Measurements from ENCODE around the gene NLGN3.

Gene NLGN3

GRCh38 chrX:71140440-71140839 is 4.2 kb upstream of the NLGN3 start:
- H3K27me3 ChIP-seq (ENCODE audit: insufficient read depth, low read length, poor library complexity): no peaks in the 10 kb centered on the region
- DNase-seq: no peak
- H3K79me2 ChIP-seq (ENCODE audit: insufficient read depth, low read length): no peaks in the 10 kb centered on the region
- H3K9ac ChIP-seq (ENCODE audit: low read depth, low read length): no peak overlapping the region
- no peak for ATAC-seq (ENCODE audit: insufficient read depth, low read depth)
- H4K20me1 ChIP-seq (ENCODE audit: insufficient read depth, low read length): no peaks in the 10 kb centered on the region
- TF ChIP-seq CTCF (IDR thresholded peaks at IDR 0.05; ENCODE audit: borderline replicate concordance, extremely low read depth, low read length, poor library complexity, severe bottlenecking): no peak
- TF ChIP-seq EZH2 (IDR thresholded peaks at IDR 0.05; ENCODE audit: borderline replicate concordance, low read depth, low read length, severe bottlenecking): no peak
- no peak overlapping the region for H2AFZ ChIP-seq (ENCODE audit: low read depth, low read length)
- no peak overlapping the region for H3K27ac ChIP-seq (ENCODE audit: low read length)
- H3K4me2 ChIP-seq (ENCODE audit: insufficient read depth, low read length): no peak overlapping the region
- H3K4me3 ChIP-seq (ENCODE audit: low read depth in 1 of 2, low read length in 2 of 2): no peak overlapping the region
- no peaks in the 10 kb centered on the region for H3K9me3 ChIP-seq (ENCODE audit: insufficient read depth, low read length, severe bottlenecking)
- H3K36me3 ChIP-seq (ENCODE audit: insufficient read depth, low read length): peaks cover 54% of the 10 kb centered on the region
- H3K4me1 ChIP-seq (ENCODE audit: insufficient read depth, low read length): no peaks in the 10 kb centered on the region

- ATAC-seq (ENCODE audit: insufficient read depth, low read depth): no peak
- no peak overlapping the region for H2AFZ ChIP-seq (ENCODE audit: low read depth, low read length)
- no peak overlapping the region for H3K4me3 ChIP-seq (ENCODE audit: low read depth in 1 of 2, low read length in 2 of 2)
Measured at GRCh38 chrX:71143508-71143907, 1.1 kb upstream of the NLGN3 start.

GRCh38 chrX:71147496-71148277 is 3.0 kb downstream of the NLGN3 start:
- Histone ChIP-seq H3K9me3 (ENCODE audit: insufficient read depth, low read length, severe bottlenecking) (no peaks in the 10 kb centered on the region), H3K79me2 (ENCODE audit: insufficient read depth, low read length) (no peaks in the 10 kb centered on the region)
- DNase-seq: no peak

More at GRCh38 chrX:71143508-71143907, 1.1 kb upstream of the NLGN3 start:
- no peak for DNase-seq
- TF ChIP-seq CTCF (IDR thresholded peaks at IDR 0.05; ENCODE audit: borderline replicate concordance, extremely low read depth, low read length, poor library complexity, severe bottlenecking): no peak
- TF ChIP-seq EZH2 (IDR thresholded peaks at IDR 0.05; ENCODE audit: borderline replicate concordance, low read depth, low read length, severe bottlenecking): no peak
- Histone ChIP-seq H3K9ac (ENCODE audit: low read depth, low read length) (no peak overlapping the region), H4K20me1 (ENCODE audit: insufficient read depth, low read length) (no peaks in the 10 kb centered on the region), H3K4me1 (ENCODE audit: insufficient read depth, low read length) (no peaks in the 10 kb centered on the region), H3K9me3 (ENCODE audit: insufficient read depth, low read length, severe bottlenecking) (no peaks in the 10 kb centered on the region), H3K27me3 (ENCODE audit: insufficient read depth, low read length, poor library complexity) (no peaks in the 10 kb centered on the region), H3K79me2 (ENCODE audit: insufficient read depth, low read length) (no peaks in the 10 kb centered on the region), H3K27ac (ENCODE audit: low read length) (no peak overlapping the region), H3K4me2 (ENCODE audit: insufficient read depth, low read length) (no peak overlapping the region), H3K36me3 (ENCODE audit: insufficient read depth, low read length) (peaks cover 27% of the 10 kb centered on the region)

More at GRCh38 chrX:71147496-71148277, 3.0 kb downstream of the NLGN3 start:
- H3K36me3 ChIP-seq (ENCODE audit: insufficient read depth, low read length): no peaks in the 10 kb centered on the region
- H3K27ac ChIP-seq (ENCODE audit: low read length): no peak overlapping the region
- TF ChIP-seq CTCF (IDR thresholded peaks at IDR 0.05; ENCODE audit: borderline replicate concordance, extremely low read depth, low read length, poor library complexity, severe bottlenecking) (no peak), EZH2 (IDR thresholded peaks at IDR 0.05; ENCODE audit: borderline replicate concordance, low read depth, low read length, severe bottlenecking) (no peak)
- no peak for ATAC-seq (ENCODE audit: insufficient read depth, low read depth)
- H3K4me1 ChIP-seq (ENCODE audit: insufficient read depth, low read length): no peaks in the 10 kb centered on the region
- H3K4me3 ChIP-seq (ENCODE audit: low read depth in 1 of 2, low read length in 2 of 2): no peak overlapping the region
- H3K27me3 ChIP-seq (ENCODE audit: insufficient read depth, low read length, poor library complexity): no peaks in the 10 kb centered on the region
- no peak overlapping the region for H3K4me2 ChIP-seq (ENCODE audit: insufficient read depth, low read length)
- no peak overlapping the region for H3K9ac ChIP-seq (ENCODE audit: low read depth, low read length)
- no peak overlapping the region for H2AFZ ChIP-seq (ENCODE audit: low read depth, low read length)
- H4K20me1 ChIP-seq (ENCODE audit: insufficient read depth, low read length): no peaks in the 10 kb centered on the region
